Measurements from ENCODE around the gene CMSS1.

- peak; percentile 85 for TF ChIP-seq RAD21 (conservative IDR thresholded peaks at IDR 0.05)
- TF ChIP-seq, protein P1, sequence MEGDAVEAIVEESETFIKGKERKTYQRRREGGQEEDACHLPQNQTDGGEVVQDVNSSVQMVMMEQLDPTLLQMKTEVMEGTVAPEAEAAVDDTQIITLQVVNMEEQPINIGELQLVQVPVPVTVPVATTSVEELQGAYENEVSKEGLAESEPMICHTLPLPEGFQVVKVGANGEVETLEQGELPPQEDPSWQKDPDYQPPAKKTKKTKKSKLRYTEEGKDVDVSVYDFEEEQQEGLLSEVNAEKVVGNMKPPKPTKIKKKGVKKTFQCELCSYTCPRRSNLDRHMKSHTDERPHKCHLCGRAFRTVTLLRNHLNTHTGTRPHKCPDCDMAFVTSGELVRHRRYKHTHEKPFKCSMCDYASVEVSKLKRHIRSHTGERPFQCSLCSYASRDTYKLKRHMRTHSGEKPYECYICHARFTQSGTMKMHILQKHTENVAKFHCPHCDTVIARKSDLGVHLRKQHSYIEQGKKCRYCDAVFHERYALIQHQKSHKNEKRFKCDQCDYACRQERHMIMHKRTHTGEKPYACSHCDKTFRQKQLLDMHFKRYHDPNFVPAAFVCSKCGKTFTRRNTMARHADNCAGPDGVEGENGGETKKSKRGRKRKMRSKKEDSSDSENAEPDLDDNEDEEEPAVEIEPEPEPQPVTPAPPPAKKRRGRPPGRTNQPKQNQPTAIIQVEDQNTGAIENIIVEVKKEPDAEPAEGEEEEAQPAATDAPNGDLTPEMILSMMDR (IDR thresholded peaks at IDR 0.05; ENCODE audit: poor library complexity, severe bottlenecking), result peak; percentile 84
Observed at GRCh38 chr3:99842826-99843589, 25.3 kb downstream of the CMSS1 start.
